A549 (cell line): ENCODE results near the gene MAD2L1BP.

ENCODE experiments used
- CBX8 ChIP-seq: fragments of 200-600 bp; sonication (generic); IDR thresholded peaks from 2 replicates; pipeline ENCODE4 v1.6.1; 2016
- CTCF ChIP-seq: fragments of >200 bp; sonication (Bioruptor Twin); formaldehyde crosslinking; IDR thresholded peaks from 3 replicates; pipeline ENCODE4 v1.5.1; 2016
- EP300 ChIP-seq, 2 experiments: fragments of >200 bp; sonication (Bioruptor Twin); formaldehyde crosslinking; IDR thresholded peaks; 2 replicates in 1 of 2; 3 replicates in 1 of 2; pipeline ENCODE4 v1.6.1; 2016 to 2017
- ESRRA ChIP-seq: fragments of 150-350 bp; IDR thresholded peaks from 2 replicates; pipeline ENCODE4 v1.6.1; 2014; ENCODE audit warnings: mild to moderate bottlenecking, low read length, borderline replicate concordance
- FOSL2 ChIP-seq, 2 experiments: fragments of 450-650 bp in 1 of 2; fragments of >200 bp in 1 of 2; sonication (Bioruptor Twin) in 1 of 2; formaldehyde crosslinking; IDR thresholded peaks; 2 replicates each; pipeline versions ENCODE4 v1.5.0 to v1.6.1; 2016 to 2020; ENCODE audit warnings: mild to moderate bottlenecking in 1 of 2, moderate library complexity in 1 of 2
- HOXA7 ChIP-seq: fragments of 250-450 bp; sonication (Bioruptor Pico); IDR thresholded peaks from 2 replicates; pipeline ENCODE4 v1.5.0; 2020; ENCODE audit warnings: mild to moderate bottlenecking, moderate library complexity
- MAX ChIP-seq: IDR thresholded peaks from 2 replicates; pipeline ENCODE4 v1.6.1; 2012
- MAZ ChIP-seq: fragments of 150-350 bp; IDR thresholded peaks from 2 replicates; pipeline ENCODE4 v1.6.1; 2014; ENCODE audit warnings: antibody characterized with exemption, low read depth, low read length, borderline replicate concordance
- MYC ChIP-seq: IDR thresholded peaks from 2 replicates; pipeline ENCODE4 v1.6.1; 2012; ENCODE audit warnings: mild to moderate bottlenecking, inconsistent platforms, low read length, improper control_type of control experiment, borderline replicate concordance
- SMC3 ChIP-seq: fragments of >200 bp; sonication (Bioruptor Twin); formaldehyde crosslinking; IDR thresholded peaks from 3 replicates; pipeline ENCODE4 v1.6.1; 2018; ENCODE audit warnings: inconsistent platforms
- TF ChIP-seq, protein P1 (sequence below): fragments of 200-600 bp; sonication (generic); IDR thresholded peaks from 2 replicates; pipeline ENCODE4 v1.6.1; 2016; ENCODE audit warnings: antibody characterized with exemption, mild to moderate bottlenecking, moderate library complexity
- TF ChIP-seq, protein P2 (sequence below): fragments of >200 bp; sonication (Bioruptor Twin); formaldehyde crosslinking; IDR thresholded peaks from 2 replicates; pipeline ENCODE4 v1.6.1; 2016

DNA sequence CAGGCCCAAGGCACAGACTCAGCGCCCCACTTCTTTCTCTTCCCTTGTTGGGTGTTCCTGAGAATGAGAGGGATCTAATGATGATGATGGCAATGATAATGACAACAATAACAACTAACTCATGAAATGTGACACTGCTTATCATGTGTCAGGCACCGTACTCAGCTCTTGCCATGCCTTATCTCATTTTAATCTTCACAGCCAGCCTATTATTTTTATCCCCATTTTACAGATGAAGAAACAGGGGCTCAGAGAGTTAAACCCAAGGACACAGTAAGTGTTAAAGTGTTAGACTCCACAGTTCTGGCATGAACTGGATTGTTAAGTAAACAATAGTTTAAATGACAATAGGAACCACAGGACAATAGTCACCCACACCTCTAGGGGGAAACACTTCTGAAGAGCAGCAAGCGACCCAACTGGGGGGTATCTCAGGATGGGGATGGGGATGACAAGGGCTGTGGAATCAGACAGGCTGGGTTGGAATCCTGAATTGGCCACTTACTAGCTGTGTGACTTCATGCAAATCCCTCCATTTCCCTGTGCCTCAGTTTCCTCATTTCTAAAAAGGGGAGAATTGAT is 21.7 kb downstream of the MAD2L1BP start:
- TF ChIP-seq, protein P1, sequence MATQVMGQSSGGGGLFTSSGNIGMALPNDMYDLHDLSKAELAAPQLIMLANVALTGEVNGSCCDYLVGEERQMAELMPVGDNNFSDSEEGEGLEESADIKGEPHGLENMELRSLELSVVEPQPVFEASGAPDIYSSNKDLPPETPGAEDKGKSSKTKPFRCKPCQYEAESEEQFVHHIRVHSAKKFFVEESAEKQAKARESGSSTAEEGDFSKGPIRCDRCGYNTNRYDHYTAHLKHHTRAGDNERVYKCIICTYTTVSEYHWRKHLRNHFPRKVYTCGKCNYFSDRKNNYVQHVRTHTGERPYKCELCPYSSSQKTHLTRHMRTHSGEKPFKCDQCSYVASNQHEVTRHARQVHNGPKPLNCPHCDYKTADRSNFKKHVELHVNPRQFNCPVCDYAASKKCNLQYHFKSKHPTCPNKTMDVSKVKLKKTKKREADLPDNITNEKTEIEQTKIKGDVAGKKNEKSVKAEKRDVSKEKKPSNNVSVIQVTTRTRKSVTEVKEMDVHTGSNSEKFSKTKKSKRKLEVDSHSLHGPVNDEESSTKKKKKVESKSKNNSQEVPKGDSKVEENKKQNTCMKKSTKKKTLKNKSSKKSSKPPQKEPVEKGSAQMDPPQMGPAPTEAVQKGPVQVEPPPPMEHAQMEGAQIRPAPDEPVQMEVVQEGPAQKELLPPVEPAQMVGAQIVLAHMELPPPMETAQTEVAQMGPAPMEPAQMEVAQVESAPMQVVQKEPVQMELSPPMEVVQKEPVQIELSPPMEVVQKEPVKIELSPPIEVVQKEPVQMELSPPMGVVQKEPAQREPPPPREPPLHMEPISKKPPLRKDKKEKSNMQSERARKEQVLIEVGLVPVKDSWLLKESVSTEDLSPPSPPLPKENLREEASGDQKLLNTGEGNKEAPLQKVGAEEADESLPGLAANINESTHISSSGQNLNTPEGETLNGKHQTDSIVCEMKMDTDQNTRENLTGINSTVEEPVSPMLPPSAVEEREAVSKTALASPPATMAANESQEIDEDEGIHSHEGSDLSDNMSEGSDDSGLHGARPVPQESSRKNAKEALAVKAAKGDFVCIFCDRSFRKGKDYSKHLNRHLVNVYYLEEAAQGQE: no peak
- TF ChIP-seq MAX (no peak), ESRRA (no peak), CTCF (no peak), SMC3 (no peak), EP300 (IDR thresholded peaks at IDR 0.05) (no peak), MYC (no peak), CBX8 (no peak), HOXA7 (CRISPR knock-in tag) (no peak), MAZ (no peak), FOSL2 (IDR thresholded peaks at IDR 0.05) (no peak), FOSL2 (CRISPR knock-in tag; IDR thresholded peaks at IDR 0.05) (no peak)
- TF ChIP-seq, protein P2, sequence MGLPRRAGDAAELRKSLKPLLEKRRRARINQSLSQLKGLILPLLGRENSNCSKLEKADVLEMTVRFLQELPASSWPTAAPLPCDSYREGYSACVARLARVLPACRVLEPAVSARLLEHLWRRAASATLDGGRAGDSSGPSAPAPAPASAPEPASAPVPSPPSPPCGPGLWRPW: no peak
